Esophagus squamous epithelium (tissue), 4 donors: ENCODE measurements around the gene SEC62.

ENCODE experiments used
- CTCF ChIP-seq, 6 experiments: fragments of 450-650 bp in 4 of 6; fragments of 200-600 bp in 2 of 6; sonication (generic) in 2 of 6; IDR thresholded peaks; one replicate each; pipeline ENCODE4 v1.5.1; 2016 to 2019; ENCODE audit warnings: antibody characterized with exemption in 6 of 6, mild to moderate bottlenecking in 4 of 6, moderate library complexity in 4 of 6
- POLR2A ChIP-seq, 4 donors: fragments of 450-650 bp; IDR thresholded peaks; one replicate each; pipeline ENCODE4 v1.6.1; 2017; ENCODE audit warnings: antibody characterized with exemption in 4 of 4, mild to moderate bottlenecking in 4 of 4, moderate library complexity in 3 of 4

GRCh38 chr3:170000051-170000450 lies 33.4 kb downstream of the SEC62 start:
- no peak for TF ChIP-seq CTCF (IDR thresholded peaks at IDR 0.05)
- no peak for TF ChIP-seq POLR2A (IDR thresholded peaks at IDR 0.05)
